Neuron (in vitro differentiated cells): Measurements from ENCODE around the gene RGS10.
"Not testable (repeated sequence)": the region's sequence is repeated elsewhere in the genome, so short reads cannot be mapped to it uniquely, and the experiment has no call there.

Experiments
- H2AFZ ChIP-seq: one replicate; pipeline ENCODE4 v1.6.1; 2013; ENCODE audit warnings: low read depth, mild to moderate bottlenecking, inconsistent platforms, low read length, moderate library complexity
- H3K27me3 ChIP-seq: one replicate; pipeline ENCODE4 v1.6.1; 2013; ENCODE audit warnings: low read length; ENCODE audit not compliant: insufficient read depth
- H3K36me3 ChIP-seq: one replicate; pipeline ENCODE4 v1.6.1; 2013; ENCODE audit warnings: low read length; ENCODE audit not compliant: insufficient read depth
- H3K4me1 ChIP-seq: one replicate; pipeline ENCODE4 v1.6.1; 2013; ENCODE audit warnings: low read length; ENCODE audit not compliant: insufficient read depth
- H3K4me3 ChIP-seq: 2 replicates; pipeline ENCODE4 v1.5.1; 2013; ENCODE audit warnings: mild to moderate bottlenecking, low read length, moderate library complexity
- H3K9me3 ChIP-seq: one replicate; pipeline ENCODE4 v1.6.1; 2013; ENCODE audit warnings: low read length

Gene RGS10

GRCh38 chr10:119542357-119542987 lies at the start of gene RGS10:
RGS10 (minus strand) TSS chr10:119542719; CDS start chr10:119542638, 81 bp downstream.
- H3K4me3 ChIP-seq = peak within 1 kb of the TSS; percentile 39
- H3K4me1 ChIP-seq = peaks cover 9% of the 10 kb centered on the region
- H3K27me3 ChIP-seq = peaks cover 78% of the 10 kb centered on the region
- peak within 1 kb of the TSS; percentile 83 for H2AFZ ChIP-seq
- no peaks in the 10 kb centered on the region for H3K36me3 ChIP-seq
- no peaks in the 10 kb centered on the region for H3K9me3 ChIP-seq

GRCh38 chr10:119588071-119588470 lies 45.6 kb upstream of the RGS10 start:
- Histone ChIP-seq H3K27me3 (no peaks in the 10 kb centered on the region), H3K4me3 (no peak overlapping the region), H3K4me1 (peaks cover 15% of the 10 kb centered on the region), H2AFZ (no peak overlapping the region), H3K9me3 (no peaks in the 10 kb centered on the region), H3K36me3 (peaks cover 48% of the 10 kb centered on the region)

- no peak overlapping the region for H2AFZ ChIP-seq
- H3K9me3 ChIP-seq = no peaks in the 10 kb centered on the region
- no peaks in the 10 kb centered on the region for H3K4me1 ChIP-seq
- H3K36me3 ChIP-seq = peaks cover 81% of the 10 kb centered on the region
- no peak overlapping the region for H3K4me3 ChIP-seq
- H3K27me3 ChIP-seq = no peaks in the 10 kb centered on the region
These were observed 35.8 kb upstream of the RGS10 start for GRCh38 chr10:119578355-119578754.

- peaks cover 78% of the 10 kb centered on the region for H3K36me3 ChIP-seq
- no peak overlapping the region for H2AFZ ChIP-seq
- H3K27me3 ChIP-seq = no peaks in the 10 kb centered on the region
- H3K9me3 ChIP-seq = no peaks in the 10 kb centered on the region
- H3K4me1 ChIP-seq = no peaks in the 10 kb centered on the region
- no peak overlapping the region for H3K4me3 ChIP-seq
These were observed 33.5 kb upstream of the RGS10 start for GRCh38 chr10:119575991-119576390.

GRCh38 chr10:119575506-119575905 lies 33.0 kb upstream of the RGS10 start:
- peaks cover 78% of the 10 kb centered on the region for H3K36me3 ChIP-seq
- H3K4me3 ChIP-seq = no peak overlapping the region
- H2AFZ ChIP-seq = no peak overlapping the region
- no peaks in the 10 kb centered on the region for H3K4me1 ChIP-seq
- no peaks in the 10 kb centered on the region for H3K9me3 ChIP-seq
- no peaks in the 10 kb centered on the region for H3K27me3 ChIP-seq

DNA sequence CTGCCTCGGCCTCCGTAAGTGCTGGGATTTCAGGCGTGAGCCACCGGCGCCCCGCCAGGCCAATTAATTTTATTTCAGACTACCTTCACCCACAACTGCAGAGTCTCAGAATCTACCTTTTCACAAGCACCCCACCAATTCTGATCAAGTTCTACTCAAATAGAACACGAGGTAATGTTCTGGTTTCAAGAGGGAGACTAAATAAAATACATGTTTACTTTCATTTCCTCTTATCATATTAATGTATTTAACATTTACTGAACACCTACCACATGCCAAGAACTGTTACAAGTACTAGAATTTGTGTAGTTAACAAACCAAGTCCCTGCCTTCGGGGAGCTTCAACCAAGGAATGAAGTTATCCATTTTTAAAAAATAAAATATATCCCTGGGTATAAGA lies 25.5 kb upstream of the RGS10 start:
- Histone ChIP-seq H3K4me1 (no peaks in the 10 kb centered on the region), H3K36me3 (peaks cover 13% of the 10 kb centered on the region), H3K27me3 (no peaks in the 10 kb centered on the region), H3K9me3 (no peaks in the 10 kb centered on the region), H3K4me3 (no peak overlapping the region), H2AFZ (no peak overlapping the region)

- H3K9me3 ChIP-seq = no peaks in the 10 kb centered on the region
- no peaks in the 10 kb centered on the region for H3K36me3 ChIP-seq
- no peaks in the 10 kb centered on the region for H3K27me3 ChIP-seq
- H2AFZ ChIP-seq = no peak overlapping the region
- no peaks in the 10 kb centered on the region for H3K4me1 ChIP-seq
- no peak overlapping the region for H3K4me3 ChIP-seq
These were observed 19.6 kb upstream of the RGS10 start for GRCh38 chr10:119562097-119562496.

DNA sequence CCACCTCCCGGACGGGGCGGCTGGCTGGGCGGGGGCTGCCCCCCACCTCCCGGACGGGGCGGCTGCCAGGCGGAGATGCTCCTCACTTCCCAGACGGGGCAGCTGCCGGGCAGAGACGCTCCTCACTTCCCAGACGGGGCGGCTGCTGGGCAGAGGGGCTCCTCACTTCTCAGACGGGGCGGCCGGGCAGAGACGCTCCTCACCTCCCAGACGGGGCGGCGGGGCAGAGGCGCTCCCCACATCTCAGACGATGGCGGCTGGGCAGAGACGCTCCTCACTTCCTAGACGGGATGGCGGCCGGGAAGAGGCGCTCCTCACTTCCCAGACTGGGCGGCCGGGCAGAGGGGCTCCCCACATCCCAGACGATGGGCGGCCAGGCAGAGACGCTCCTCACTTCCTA lies 17.0 kb upstream of the RGS10 start:
- not testable (repeated sequence) for H2AFZ ChIP-seq, H3K4me1 ChIP-seq, H3K27me3 ChIP-seq, H3K9me3 ChIP-seq, H3K36me3 ChIP-seq, H3K4me3 ChIP-seq

- not testable (repeated sequence) for H3K27me3 ChIP-seq, H3K36me3 ChIP-seq, H2AFZ ChIP-seq, H3K9me3 ChIP-seq, H3K4me3 ChIP-seq, H3K4me1 ChIP-seq
These were observed 13.6 kb upstream of the RGS10 start for GRCh38 chr10:119556081-119556480.

DNA sequence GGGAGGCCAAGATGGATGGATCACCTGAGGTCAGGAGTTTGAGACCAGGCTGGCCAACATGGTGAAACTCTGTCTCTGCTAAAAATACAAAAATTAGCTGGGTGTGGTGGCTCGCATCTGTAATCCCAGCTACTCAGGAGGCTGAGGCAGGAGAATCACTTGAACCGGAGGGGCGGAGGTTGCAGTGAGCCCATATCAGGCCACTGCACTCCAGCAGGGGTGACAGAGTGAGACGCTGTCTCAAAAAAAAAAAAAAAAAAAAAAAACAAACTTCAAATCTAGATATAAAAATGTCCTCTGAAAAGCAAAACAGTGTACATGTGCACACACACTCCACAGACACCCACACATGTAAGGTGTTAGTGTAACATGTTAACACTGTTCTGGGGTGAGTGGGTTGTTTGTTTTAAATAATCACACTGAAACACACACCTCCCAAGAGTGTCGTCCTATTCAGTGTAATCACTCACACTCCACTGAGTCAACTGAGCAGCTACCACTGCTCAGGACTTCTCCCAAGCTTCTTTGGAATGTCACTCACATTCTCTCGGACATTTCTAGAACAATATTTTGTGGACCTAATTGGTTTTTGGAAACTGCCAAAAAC lies 12.8 kb upstream of the RGS10 start:
- no peak overlapping the region for H3K4me3 ChIP-seq
- no peaks in the 10 kb centered on the region for H3K27me3 ChIP-seq
- no peaks in the 10 kb centered on the region for H3K4me1 ChIP-seq
- H2AFZ ChIP-seq = no peak overlapping the region
- no peaks in the 10 kb centered on the region for H3K36me3 ChIP-seq
- H3K9me3 ChIP-seq = no peaks in the 10 kb centered on the region

DNA sequence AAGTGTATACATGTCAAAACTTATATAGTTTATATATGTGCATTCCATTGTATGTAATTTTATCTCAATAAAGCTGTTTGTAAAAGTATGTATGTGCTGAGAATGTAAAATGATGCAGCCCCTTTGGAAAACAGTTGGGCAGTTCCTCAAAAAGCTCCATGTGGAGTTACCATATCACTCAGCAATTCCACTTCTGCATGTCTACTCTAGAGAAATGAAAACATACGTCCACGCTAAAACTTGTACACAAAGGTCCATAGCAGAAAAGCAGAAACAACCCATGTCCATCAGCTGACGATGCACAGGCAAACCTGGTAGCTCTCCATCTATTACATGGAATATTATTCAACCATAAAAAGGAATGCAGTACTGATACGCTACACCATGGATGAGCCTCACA lies 8.3 kb upstream of the RGS10 start:
- no peaks in the 10 kb centered on the region for H3K36me3 ChIP-seq
- H3K4me3 ChIP-seq = no peak overlapping the region
- H3K9me3 ChIP-seq = no peaks in the 10 kb centered on the region
- H3K4me1 ChIP-seq = no peaks in the 10 kb centered on the region
- H2AFZ ChIP-seq = no peak overlapping the region
- peaks cover 7% of the 10 kb centered on the region for H3K27me3 ChIP-seq

GRCh38 chr10:119549247-119549999 lies 6.9 kb upstream of the RGS10 start:
- Histone ChIP-seq H3K4me3 (no peak overlapping the region), H3K4me1 (no peaks in the 10 kb centered on the region), H3K27me3 (peaks cover 14% of the 10 kb centered on the region), H3K9me3 (no peaks in the 10 kb centered on the region), H3K36me3 (no peaks in the 10 kb centered on the region), H2AFZ (no peak overlapping the region)

GRCh38 chr10:119546009-119546408 lies 3.5 kb upstream of the RGS10 start:
- H2AFZ ChIP-seq = no peak overlapping the region
- no peaks in the 10 kb centered on the region for H3K9me3 ChIP-seq
- H3K4me1 ChIP-seq = peaks cover 9% of the 10 kb centered on the region
- peaks cover 47% of the 10 kb centered on the region for H3K27me3 ChIP-seq
- H3K4me3 ChIP-seq = no peak overlapping the region
- H3K36me3 ChIP-seq = no peaks in the 10 kb centered on the region
